Mammary epithelial cell (primary cell): Measurements from ENCODE around the gene MAP3K10.

ENCODE experiments used
- EZH2 ChIP-seq: IDR thresholded peaks from 2 replicates; pipeline ENCODE4 v1.6.1; 2012; ENCODE audit warnings: low read length, inconsistent platforms, borderline replicate concordance
- TF ChIP-seq, protein P1 (sequence below), 2 donors: IDR thresholded peaks in 1 of 2; conservative IDR thresholded peaks in 1 of 2; 2 replicates each; pipeline ENCODE4 v1.5.1; 2011 to 2012; ENCODE audit warnings: inconsistent platforms in 2 of 2, low read length in 2 of 2, mild to moderate bottlenecking in 2 of 2, control low read depth in 1 of 2, low read depth in 1 of 2; ENCODE audit not compliant: insufficient read depth in 1 of 2; ENCODE audit errors: extremely low read depth in 1 of 2

GRCh38 chr19:40223135-40223822 lies 32.1 kb downstream of the MAP3K10 start:
- TF ChIP-seq, protein P1, sequence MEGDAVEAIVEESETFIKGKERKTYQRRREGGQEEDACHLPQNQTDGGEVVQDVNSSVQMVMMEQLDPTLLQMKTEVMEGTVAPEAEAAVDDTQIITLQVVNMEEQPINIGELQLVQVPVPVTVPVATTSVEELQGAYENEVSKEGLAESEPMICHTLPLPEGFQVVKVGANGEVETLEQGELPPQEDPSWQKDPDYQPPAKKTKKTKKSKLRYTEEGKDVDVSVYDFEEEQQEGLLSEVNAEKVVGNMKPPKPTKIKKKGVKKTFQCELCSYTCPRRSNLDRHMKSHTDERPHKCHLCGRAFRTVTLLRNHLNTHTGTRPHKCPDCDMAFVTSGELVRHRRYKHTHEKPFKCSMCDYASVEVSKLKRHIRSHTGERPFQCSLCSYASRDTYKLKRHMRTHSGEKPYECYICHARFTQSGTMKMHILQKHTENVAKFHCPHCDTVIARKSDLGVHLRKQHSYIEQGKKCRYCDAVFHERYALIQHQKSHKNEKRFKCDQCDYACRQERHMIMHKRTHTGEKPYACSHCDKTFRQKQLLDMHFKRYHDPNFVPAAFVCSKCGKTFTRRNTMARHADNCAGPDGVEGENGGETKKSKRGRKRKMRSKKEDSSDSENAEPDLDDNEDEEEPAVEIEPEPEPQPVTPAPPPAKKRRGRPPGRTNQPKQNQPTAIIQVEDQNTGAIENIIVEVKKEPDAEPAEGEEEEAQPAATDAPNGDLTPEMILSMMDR (conservative IDR thresholded peaks at IDR 0.05 in 1 of 2, IDR thresholded peaks at IDR 0.05 in 1 of 2; ENCODE audit: extremely low read depth in 1 of 2, insufficient read depth in 1 of 2, low read depth in 1 of 2, low read length in 2 of 2), result no peak
- no peak for TF ChIP-seq EZH2
